Fibroblast of the conjunctiva (primary cell): ENCODE measurements around the gene GH1.
"Not testable (repeated sequence)": the region's sequence is repeated elsewhere in the genome, so short reads cannot be mapped to it uniquely, and the experiment has no call there.

Experiments used
- DNase-seq: peaks from one replicate; pipeline ENCODE4 v3.0.0-alpha.2; 2010; ENCODE audit warnings: low read depth

Gene GH1

DNA sequence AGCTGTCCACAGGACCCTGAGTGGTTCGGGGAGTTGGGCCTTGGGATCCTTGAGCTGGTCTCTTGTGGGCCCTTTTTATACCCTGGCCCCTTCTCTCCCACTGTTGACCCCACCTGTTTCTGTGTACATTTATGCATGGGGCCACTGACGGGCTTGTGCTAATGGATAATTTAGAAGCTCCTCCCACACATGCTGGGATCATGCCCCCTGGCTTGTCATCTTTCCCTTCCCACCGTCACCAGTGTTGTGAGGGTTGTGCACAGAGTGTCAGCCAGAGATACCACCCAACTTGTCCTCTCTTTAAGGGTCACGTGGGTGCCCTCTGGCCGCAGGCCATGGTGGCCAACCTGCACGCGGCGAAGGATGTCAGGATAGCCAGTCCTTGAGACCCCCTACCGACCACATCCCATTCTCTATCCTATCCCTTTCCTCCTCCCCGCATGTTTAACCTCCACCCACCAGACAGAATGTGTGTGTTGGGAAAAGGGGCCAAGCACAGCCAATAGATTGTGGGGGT is at the start of gene GH1:
TSS of gene GH1 (minus strand) at position 51 of the 517 bp plus-strand sequence. CDS start 63 bp downstream, outside the sequence.
- not testable (repeated sequence) for DNase-seq

- no peak for DNase-seq
These were observed 49.3 kb upstream of the GH1 start for GRCh38 chr17:63967953-63968352.

DNA sequence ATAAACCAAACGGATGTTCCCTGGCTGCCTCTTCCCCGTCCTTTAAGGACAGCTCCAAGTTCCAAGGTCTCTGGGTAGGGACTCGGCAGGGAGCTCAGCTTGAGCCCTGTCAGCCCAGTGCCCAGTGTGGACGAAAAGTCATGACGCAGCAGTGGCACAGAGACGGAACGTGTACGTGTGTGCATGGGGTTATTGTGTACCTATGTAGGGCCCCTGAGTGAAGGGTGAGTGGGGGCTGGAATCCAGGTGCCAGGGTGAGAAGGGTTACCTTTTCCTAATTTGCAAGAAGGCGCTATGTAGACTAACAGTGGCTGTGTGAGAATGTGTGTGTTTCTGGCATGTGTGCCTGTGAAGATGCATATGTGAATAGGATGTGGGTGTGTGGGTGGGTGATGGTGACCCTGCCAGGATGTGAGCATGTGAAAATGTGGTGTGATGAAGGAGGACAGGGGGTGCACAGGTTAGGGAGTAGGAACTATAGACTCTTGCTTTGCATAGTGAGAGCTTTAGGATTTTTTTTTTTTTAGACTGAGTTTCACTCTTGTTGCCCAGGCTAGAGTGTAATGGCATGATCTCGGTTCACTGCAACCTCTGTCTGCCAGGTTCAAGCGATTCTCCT is 48.1 kb upstream of the GH1 start:
- DNase-seq = no peak

GRCh38 chr17:63963123-63963522 is 44.5 kb upstream of the GH1 start:
- DNase-seq = no peak

GRCh38 chr17:63962298-63962744 is 43.7 kb upstream of the GH1 start:
- no peak for DNase-seq

DNA sequence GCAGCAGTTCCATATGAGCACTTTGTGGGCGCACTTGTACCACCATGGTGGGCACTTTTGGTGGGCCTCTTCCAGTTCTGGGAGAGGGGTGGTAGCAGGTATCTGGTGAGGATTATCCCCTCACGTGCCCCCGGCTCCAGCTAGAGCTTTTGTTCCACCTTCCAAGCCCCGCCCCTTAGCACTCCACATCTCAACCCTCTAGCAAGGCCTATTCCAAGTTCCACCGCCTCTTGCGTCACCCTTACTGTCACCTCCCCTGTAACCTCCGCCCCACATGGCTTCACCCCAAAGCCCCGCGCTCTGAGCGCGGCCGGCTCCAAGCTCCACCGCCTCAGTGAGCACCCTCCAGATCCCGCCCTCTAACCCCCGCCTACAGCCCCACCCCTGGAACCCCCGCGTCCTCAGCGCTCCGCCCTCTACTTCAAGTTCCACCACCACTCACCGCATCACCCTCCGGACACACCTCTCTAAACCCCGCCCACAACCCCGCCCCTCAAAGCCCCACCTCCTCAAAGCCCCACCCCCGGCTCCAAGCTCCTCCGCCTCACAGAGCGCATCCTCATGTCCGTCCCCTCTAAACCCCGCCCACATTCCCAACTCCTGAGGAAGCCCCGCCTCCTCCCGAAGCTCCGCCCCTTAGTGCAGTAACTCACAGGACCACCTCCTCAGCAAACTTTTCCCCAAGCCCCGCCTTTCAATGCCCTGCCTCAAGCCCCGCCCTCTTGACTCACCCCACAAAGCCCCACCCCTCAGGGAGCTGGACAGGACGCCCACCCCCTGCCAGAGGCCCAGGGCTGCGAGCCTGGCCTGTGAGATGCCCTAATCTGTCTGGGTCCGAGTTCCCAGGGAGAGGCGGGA is 42.9 kb upstream of the GH1 start:
- peak; percentile 79 for DNase-seq

- no peak for DNase-seq
These were observed 41.8 kb upstream of the GH1 start for GRCh38 chr17:63960430-63960829.

GRCh38 chr17:63960006-63960405 is 41.4 kb upstream of the GH1 start:
- no peak for DNase-seq

GRCh38 chr17:63956296-63956920 is 37.8 kb upstream of the GH1 start:
- DNase-seq = peak; percentile 5

DNA sequence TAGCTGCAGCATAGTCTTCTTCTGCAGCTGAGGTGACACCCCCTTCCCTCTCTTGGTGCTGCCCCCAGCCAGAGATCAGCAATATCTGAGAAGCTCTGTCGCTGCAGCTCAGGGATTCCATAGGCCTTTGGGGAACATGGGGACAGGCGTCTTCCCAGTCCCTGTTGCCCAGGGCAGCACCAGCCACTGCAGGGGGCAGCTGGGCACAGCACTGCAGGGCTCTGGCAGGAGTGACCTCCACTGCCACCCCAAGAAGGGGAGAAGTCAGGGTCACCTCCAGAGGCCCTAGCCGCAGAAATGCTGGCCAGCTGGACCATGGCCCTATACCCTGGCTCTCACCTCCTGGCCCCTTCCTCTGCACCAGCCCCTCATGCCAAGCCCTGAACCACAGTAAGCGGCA is 37.2 kb upstream of the GH1 start:
- DNase-seq = no peak

DNA sequence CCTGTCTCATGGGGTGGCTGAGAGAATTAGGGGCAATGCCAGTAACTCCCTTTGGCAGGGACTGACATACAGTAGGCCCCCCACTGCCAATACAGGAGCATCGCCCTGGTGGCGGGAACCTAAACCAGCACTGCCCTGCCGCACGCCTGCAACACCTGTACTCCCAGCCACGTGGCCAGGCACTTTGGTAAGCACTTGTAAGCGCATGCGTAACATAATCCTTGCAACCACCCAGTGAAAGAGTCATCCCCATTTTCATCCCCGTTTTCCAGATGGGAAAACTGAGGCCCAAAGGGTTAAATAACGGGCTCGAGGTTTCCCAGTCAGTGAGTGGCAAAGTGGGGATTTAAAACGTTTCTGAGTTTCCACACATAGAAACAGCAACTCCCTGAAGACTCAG is 36.6 kb upstream of the GH1 start:
- no peak for DNase-seq

DNA sequence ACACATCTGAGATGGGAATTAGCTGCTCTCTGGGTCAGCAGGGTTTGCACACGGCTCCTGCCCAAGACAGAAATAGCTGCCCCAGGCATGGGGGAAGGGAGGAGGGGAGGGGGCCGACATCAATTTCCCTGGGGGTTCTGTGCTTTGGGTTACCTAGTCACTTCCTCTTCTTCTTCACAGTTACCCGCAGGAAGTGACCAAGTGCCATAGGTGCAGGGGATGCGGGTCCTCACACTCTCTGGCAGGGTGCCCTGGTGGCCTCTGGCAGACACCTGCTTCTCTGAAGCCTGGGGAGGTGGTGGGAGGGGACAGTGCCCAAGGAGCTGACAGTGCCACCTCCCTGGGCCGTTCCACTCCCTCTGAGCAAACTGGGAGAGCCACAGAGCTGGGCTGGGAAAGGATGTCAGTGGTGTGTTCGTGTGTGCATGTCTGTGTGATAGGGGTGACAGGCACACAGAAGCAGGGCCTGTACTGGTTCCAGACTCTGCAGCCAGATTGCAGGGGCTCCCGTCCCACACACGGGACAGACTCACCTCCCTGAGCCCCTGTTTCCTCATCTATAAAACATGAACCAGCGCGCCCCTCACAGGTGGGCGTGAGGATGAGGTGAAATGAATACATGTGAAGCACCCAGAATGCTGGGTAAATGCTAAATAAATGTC is 35.9 kb upstream of the GH1 start:
- no peak for DNase-seq

- no peak for DNase-seq
These were observed 32.6 kb upstream of the GH1 start for GRCh38 chr17:63950940-63951907.

- DNase-seq = no peak
These were observed 31.1 kb upstream of the GH1 start for GRCh38 chr17:63949576-63950250.

- DNase-seq = no peak
These were observed 29.9 kb upstream of the GH1 start for GRCh38 chr17:63948521-63948920.

DNA sequence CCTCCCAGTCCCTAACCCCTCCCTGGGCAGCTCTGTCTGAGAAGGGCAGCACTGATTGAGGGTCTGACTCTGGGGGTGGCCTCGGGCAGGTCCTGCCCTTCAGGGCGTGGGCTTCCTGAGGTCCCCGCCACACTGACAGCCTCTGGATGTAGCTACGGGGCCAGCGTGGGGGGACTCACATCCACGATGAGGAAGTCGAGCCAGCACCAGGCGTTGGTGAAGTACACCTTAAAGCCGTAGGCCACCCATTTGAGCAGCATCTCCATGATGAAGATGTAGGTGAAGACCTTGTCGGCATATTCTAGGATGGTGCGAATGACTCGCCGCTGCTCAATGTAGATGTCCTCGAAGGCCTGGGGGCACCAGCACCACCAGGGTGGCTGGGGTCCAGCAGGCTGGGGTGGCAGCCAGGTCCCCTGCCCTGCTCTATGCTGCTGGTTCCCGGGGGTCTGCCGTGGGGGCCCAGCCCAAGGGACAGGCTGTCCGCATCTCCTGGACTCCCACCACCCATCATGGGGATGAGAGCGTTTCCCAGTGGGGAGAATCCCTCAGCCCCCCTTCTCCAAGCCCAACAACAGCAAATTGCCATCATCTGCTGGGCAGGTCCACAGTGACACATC is 29.2 kb upstream of the GH1 start:
- DNase-seq = no peak

DNA sequence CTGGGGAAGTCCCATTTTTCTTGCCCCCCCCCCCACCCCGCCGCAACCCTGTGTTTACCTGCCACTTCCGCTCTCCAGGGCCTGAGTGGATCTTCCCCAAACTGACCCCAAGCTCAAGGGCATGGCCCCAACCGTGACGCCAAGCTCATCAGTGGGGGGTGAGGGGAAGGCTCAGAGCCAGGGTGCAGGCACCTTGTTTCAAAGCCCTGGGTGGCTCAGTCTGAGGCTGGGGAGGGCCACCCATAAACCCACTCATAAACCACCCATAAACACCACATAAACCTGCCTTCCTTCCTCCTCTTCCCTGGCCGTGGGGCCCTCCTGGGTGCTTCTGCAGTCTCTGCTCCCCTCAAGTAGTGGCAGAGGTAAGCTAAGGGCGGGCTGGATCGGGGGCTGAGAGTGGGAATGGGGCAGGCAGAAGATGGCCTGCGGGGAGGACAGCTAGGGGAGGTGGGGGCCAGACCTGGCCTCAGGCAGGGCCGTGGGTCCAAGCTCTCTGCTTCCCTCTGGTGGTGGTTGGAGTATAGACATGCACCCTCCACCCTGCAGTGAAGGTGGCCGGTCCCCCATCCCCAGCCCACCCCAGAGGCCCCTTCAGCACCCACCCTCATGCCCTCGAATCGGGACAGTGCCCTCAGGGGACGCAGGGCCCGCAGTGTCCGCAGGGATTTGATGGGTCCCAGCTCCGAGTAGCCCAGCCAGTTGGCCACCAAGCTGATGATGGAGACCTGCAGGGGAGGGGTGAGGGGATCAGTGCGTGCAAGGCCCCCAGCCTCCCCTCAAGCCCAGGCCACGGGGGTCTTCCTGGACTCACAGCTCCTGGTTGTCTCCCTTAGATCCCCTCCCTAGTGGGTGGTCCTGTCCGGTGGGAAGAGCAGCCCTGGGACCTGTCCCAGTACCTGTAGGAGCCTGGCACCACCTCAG is 28.1 kb upstream of the GH1 start:
- DNase-seq = no peak

GRCh38 chr17:63945784-63946439 is 27.3 kb upstream of the GH1 start:
- DNase-seq = no peak
